ENCODE measurements around the gene TLE3. TPM values are rescaled to one million over a fixed set of nuclear protein-coding genes. Genes with fewer than 3 reads are reported as not detected.

The TLE3 gene
- total RNA-seq, 2 experiments from 2014 or later = 159 to 167 TPM

GRCh38 chr15:70118599-70118998 lies 20.9 kb upstream of the TLE3 start:
- Histone ChIP-seq H3K27ac (ENCODE audit: low read depth in 1 of 2, low read length in 2 of 2) (no peak overlapping the region), H3K27me3 (ENCODE audit: control insufficient read depth in 1 of 2, insufficient read depth in 2 of 2, low read length in 2 of 2) (no peaks in the 10 kb centered on the region), H3K4me3 (ENCODE audit: low read length) (no peak overlapping the region), H3K4me1 (ENCODE audit: insufficient read depth, low read length) (no peaks in the 10 kb centered on the region), H3K36me3 (ENCODE audit: insufficient read depth, low read length) (no peaks in the 10 kb centered on the region), H3K9me3 (ENCODE audit: control insufficient read depth in 1 of 2, insufficient read depth in 1 of 2, low read length in 2 of 2) (no peaks in the 10 kb centered on the region)
- no peak overlapping the region for H3K4me3 Mint-ChIP-seq
- no peaks in the 10 kb centered on the region for H3K9me3 Mint-ChIP-seq
- H3K4me1 Mint-ChIP-seq (ENCODE audit: low read depth) = peaks cover 5% of the 10 kb centered on the region
- ChIA-PET CTCF (no interaction called here), POLR2A (no interaction called here)
- H3K27ac Mint-ChIP-seq = no peak overlapping the region
- H3K36me3 Mint-ChIP-seq (ENCODE audit: low read depth) = no peaks in the 10 kb centered on the region
- no peaks in the 10 kb centered on the region for H3K27me3 Mint-ChIP-seq
- no peak for TF ChIP-seq CTCF (IDR thresholded peaks at IDR 0.05)
- ATAC-seq (ENCODE audit: poor library complexity) = no peak
- intact Hi-C loops (cut with DNase I, micrococcal nuclease) = loop anchor here in 1 of 2 experiments (5.0 to 10.0 kb wide), 2 partner anchors 54 to 346 kb away; no protein-coding TSS in a partner anchor
- no peak for DNase-seq

GRCh38 chr15:70116317-70116716 lies 18.6 kb upstream of the TLE3 start:
- H3K27me3 ChIP-seq (ENCODE audit: control insufficient read depth in 1 of 2, insufficient read depth in 2 of 2, low read length in 2 of 2) = no peaks in the 10 kb centered on the region
- DNase-seq (no peak), ATAC-seq (ENCODE audit: poor library complexity) (no peak)
- ChIA-PET POLR2A (no interaction called here), CTCF (no interaction called here)
- intact Hi-C loops (cut with DNase I, micrococcal nuclease) = loop anchor here in 1 of 2 experiments (5.0 to 10.0 kb wide), 2 partner anchors 56 to 348 kb away; no protein-coding TSS in a partner anchor
- H3K27ac Mint-ChIP-seq = no peak overlapping the region
- H3K4me3 ChIP-seq (ENCODE audit: low read length) = no peak overlapping the region
- no peaks in the 10 kb centered on the region for H3K27me3 Mint-ChIP-seq
- H3K9me3 ChIP-seq (ENCODE audit: control insufficient read depth in 1 of 2, insufficient read depth in 1 of 2, low read length in 2 of 2) = no peaks in the 10 kb centered on the region
- no peaks in the 10 kb centered on the region for H3K36me3 Mint-ChIP-seq (ENCODE audit: low read depth)
- no peak overlapping the region for H3K4me3 Mint-ChIP-seq
- H3K9me3 Mint-ChIP-seq = no peaks in the 10 kb centered on the region
- H3K36me3 ChIP-seq (ENCODE audit: insufficient read depth, low read length) = no peaks in the 10 kb centered on the region
- no peak overlapping the region for H3K27ac ChIP-seq (ENCODE audit: low read depth in 1 of 2, low read length in 2 of 2)
- TF ChIP-seq CTCF (IDR thresholded peaks at IDR 0.05) = no peak
- H3K4me1 ChIP-seq (ENCODE audit: insufficient read depth, low read length) = peaks cover 4% of the 10 kb centered on the region
- peaks cover 5% of the 10 kb centered on the region for H3K4me1 Mint-ChIP-seq (ENCODE audit: low read depth)

- intact Hi-C loops (cut with DNase I, micrococcal nuclease) = loop anchor here in 1 of 2 experiments (10.0 kb wide), 1 partner anchor 351 kb away; no protein-coding TSS in a partner anchor
- TF ChIP-seq CTCF (IDR thresholded peaks at IDR 0.05) = no peak
- H3K27me3 ChIP-seq (ENCODE audit: control insufficient read depth in 1 of 2, insufficient read depth in 2 of 2, low read length in 2 of 2) = no peaks in the 10 kb centered on the region
- H3K4me1 ChIP-seq (ENCODE audit: insufficient read depth, low read length) = peaks cover 4% of the 10 kb centered on the region
- H3K27ac Mint-ChIP-seq = no peak overlapping the region
- no peaks in the 10 kb centered on the region for H3K36me3 Mint-ChIP-seq (ENCODE audit: low read depth)
- CTCF ChIA-PET = no interaction called here
- no peaks in the 10 kb centered on the region for H3K9me3 ChIP-seq (ENCODE audit: control insufficient read depth in 1 of 2, insufficient read depth in 1 of 2, low read length in 2 of 2)
- POLR2A ChIA-PET = no interaction called here
- no peaks in the 10 kb centered on the region for H3K36me3 ChIP-seq (ENCODE audit: insufficient read depth, low read length)
- DNase-seq (no peak), ATAC-seq (ENCODE audit: poor library complexity) (no peak)
- H3K4me3 Mint-ChIP-seq = no peak overlapping the region
- H3K27ac ChIP-seq (ENCODE audit: low read depth in 1 of 2, low read length in 2 of 2) = no peak overlapping the region
- peaks cover 5% of the 10 kb centered on the region for H3K4me1 Mint-ChIP-seq (ENCODE audit: low read depth)
- no peaks in the 10 kb centered on the region for H3K27me3 Mint-ChIP-seq
- H3K4me3 ChIP-seq (ENCODE audit: low read length) = no peak overlapping the region
- no peaks in the 10 kb centered on the region for H3K9me3 Mint-ChIP-seq
These were observed 16.5 kb upstream of the TLE3 start for GRCh38 chr15:70114221-70114620.
